Muscle layer of duodenum (tissue), 2 donors: ENCODE measurements around the gene EXOC4.

Source experiments
- H3K27ac ChIP-seq: one replicate; pipeline ENCODE4 v1.7.0; 2013; ENCODE audit warnings: mild to moderate bottlenecking, low read length
- H3K27me3 ChIP-seq: one replicate; pipeline ENCODE4 v1.7.0; 2013; ENCODE audit warnings: low read depth, mild to moderate bottlenecking, control low read depth, low read length
- H3K36me3 ChIP-seq, 2 donors: one replicate each; pipeline ENCODE4 v1.7.0; 2013; ENCODE audit warnings: low read length in 2 of 2, control low read depth in 1 of 2, mild to moderate bottlenecking in 1 of 2; ENCODE audit not compliant: insufficient read depth in 2 of 2, control insufficient read depth in 1 of 2
- H3K4me1 ChIP-seq, 2 donors: one replicate each; pipeline ENCODE4 v1.7.0; 2013; ENCODE audit warnings: low read length in 2 of 2, mild to moderate bottlenecking in 2 of 2, control low read depth in 1 of 2, moderate library complexity in 1 of 2; ENCODE audit not compliant: insufficient read depth in 2 of 2, control insufficient read depth in 1 of 2
- H3K4me3 ChIP-seq, 2 donors: one replicate each; pipeline ENCODE4 v1.7.0; 2013; ENCODE audit warnings: low read length in 2 of 2, low read depth in 1 of 2, mild to moderate bottlenecking in 1 of 2
- H3K9me3 ChIP-seq, 2 donors: one replicate each; pipeline ENCODE4 v1.7.0; 2013; ENCODE audit warnings: low read length in 2 of 2, control low read depth in 1 of 2, mild to moderate bottlenecking in 1 of 2; ENCODE audit not compliant: control insufficient read depth in 1 of 2
- donor health status: healthy.

Gene EXOC4

GRCh38 chr7:133650069-133650468 lies 397.2 kb downstream of the EXOC4 start:
- H3K4me3 ChIP-seq, result no peak overlapping the region
- H3K9me3 ChIP-seq, result no peaks in the 10 kb centered on the region
- H3K4me1 ChIP-seq, result peaks cover 0 to 11% of the 10 kb centered on the region in 2 donors
- H3K27ac ChIP-seq, result no peak overlapping the region
- H3K27me3 ChIP-seq, result no peaks in the 10 kb centered on the region
- H3K36me3 ChIP-seq, result no peaks in the 10 kb centered on the region

GRCh38 chr7:133650487-133651300 lies 397.8 kb downstream of the EXOC4 start:
- Histone ChIP-seq H3K4me3 (no peak overlapping the region), H3K4me1 (peaks cover 0 to 11% of the 10 kb centered on the region in 2 donors), H3K27me3 (no peaks in the 10 kb centered on the region), H3K9me3 (no peaks in the 10 kb centered on the region), H3K36me3 (no peaks in the 10 kb centered on the region), H3K27ac (no peak overlapping the region)

DNA sequence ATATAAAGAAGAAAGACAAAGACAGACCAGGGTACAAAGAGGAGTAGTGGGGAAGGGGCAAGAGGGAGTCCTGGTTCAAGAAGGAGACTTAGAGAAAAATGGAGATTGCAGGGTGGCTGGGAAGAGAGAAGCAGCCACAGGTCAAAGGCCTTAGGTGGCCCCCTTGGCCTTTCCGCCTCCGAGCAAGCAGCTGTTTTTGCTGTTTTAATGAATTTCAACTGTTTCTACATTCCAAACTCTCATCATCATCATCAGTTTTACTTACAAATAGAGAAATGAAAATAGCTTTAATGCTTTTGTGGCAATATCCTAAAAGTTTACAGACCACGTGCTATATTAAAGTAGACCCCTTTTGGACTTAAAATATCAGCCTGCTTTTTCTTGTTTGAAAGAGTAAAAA lies 399.7 kb downstream of the EXOC4 start:
- no peaks in the 10 kb centered on the region for H3K27me3 ChIP-seq
- no peak overlapping the region for H3K27ac ChIP-seq
- peaks cover 0 to 3% of the 10 kb centered on the region in 2 donors for H3K4me1 ChIP-seq
- H3K9me3 ChIP-seq, result no peaks in the 10 kb centered on the region
- no peak overlapping the region for H3K4me3 ChIP-seq
- no peaks in the 10 kb centered on the region for H3K36me3 ChIP-seq

GRCh38 chr7:133654547-133654946 lies 401.7 kb downstream of the EXOC4 start:
- Histone ChIP-seq H3K27me3 (no peaks in the 10 kb centered on the region), H3K4me3 (no peak overlapping the region), H3K9me3 (no peaks in the 10 kb centered on the region), H3K36me3 (no peaks in the 10 kb centered on the region), H3K27ac (no peak overlapping the region), H3K4me1 (no peaks in the 10 kb centered on the region)

DNA sequence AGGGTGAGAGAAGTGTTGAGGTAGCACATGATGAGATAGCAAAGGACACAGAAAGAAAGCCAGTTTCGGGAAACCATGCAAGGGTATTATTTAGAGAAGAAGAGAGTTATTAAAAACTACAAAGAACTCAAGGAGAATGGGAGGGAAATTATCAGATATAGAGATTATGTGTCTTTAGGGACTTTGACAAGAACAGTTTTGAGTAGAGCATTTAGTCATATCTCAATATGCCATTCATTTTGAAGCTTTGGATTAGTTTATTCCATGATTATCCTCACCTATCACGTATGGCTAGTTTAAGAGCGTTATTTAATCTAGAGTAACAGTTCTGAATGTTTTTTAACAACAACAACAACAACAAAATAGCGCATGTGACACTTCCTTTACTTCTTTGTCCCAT lies 409.4 kb downstream of the EXOC4 start:
- Histone ChIP-seq H3K4me3 (no peak overlapping the region), H3K4me1 (peaks cover 0 to 3% of the 10 kb centered on the region in 2 donors), H3K36me3 (no peaks in the 10 kb centered on the region), H3K9me3 (no peaks in the 10 kb centered on the region), H3K27ac (no peak overlapping the region), H3K27me3 (no peaks in the 10 kb centered on the region)

GRCh38 chr7:133662830-133663229 lies 410.0 kb downstream of the EXOC4 start:
- H3K4me3 ChIP-seq, result no peak overlapping the region
- no peaks in the 10 kb centered on the region for H3K36me3 ChIP-seq
- H3K4me1 ChIP-seq, result peaks cover 0 to 6% of the 10 kb centered on the region in 2 donors
- no peak overlapping the region for H3K27ac ChIP-seq
- no peaks in the 10 kb centered on the region for H3K27me3 ChIP-seq
- H3K9me3 ChIP-seq, result no peaks in the 10 kb centered on the region

- H3K27me3 ChIP-seq, result no peaks in the 10 kb centered on the region
- H3K27ac ChIP-seq, result no peak overlapping the region
- no peaks in the 10 kb centered on the region for H3K9me3 ChIP-seq
- no peaks in the 10 kb centered on the region for H3K36me3 ChIP-seq
- H3K4me3 ChIP-seq, result no peak overlapping the region
- peaks cover 0 to 6% of the 10 kb centered on the region in 2 donors for H3K4me1 ChIP-seq
These were observed 411.6 kb downstream of the EXOC4 start for GRCh38 chr7:133664528-133664927.

- Histone ChIP-seq H3K4me1 (peaks cover 0 to 6% of the 10 kb centered on the region in 2 donors), H3K9me3 (no peaks in the 10 kb centered on the region), H3K36me3 (no peaks in the 10 kb centered on the region), H3K27me3 (no peaks in the 10 kb centered on the region), H3K27ac (no peak overlapping the region), H3K4me3 (no peak overlapping the region)
These were observed 415.6 kb downstream of the EXOC4 start for GRCh38 chr7:133668296-133669060.

DNA sequence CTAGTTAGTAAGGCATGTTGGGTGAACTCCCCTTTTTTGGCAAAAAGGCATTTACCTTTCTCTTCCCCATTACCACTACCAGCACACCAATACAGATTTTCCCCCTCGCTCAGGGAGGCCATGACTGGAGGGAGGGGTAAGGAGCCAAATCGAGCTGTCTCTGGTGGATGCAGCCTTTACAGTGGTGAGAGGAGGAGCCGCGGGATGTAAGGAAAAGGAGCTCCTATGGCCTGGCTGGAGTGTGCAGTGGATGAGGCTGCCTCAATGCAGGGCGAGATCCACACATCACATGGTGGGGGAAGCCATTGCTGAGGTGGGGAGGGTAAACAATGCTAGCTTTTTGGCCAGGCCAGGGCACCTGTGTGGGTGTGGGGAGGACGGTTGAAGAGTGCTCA lies 416.2 kb downstream of the EXOC4 start:
- Histone ChIP-seq H3K4me1 (peaks cover 0 to 6% of the 10 kb centered on the region in 2 donors), H3K36me3 (no peaks in the 10 kb centered on the region), H3K4me3 (no peak overlapping the region), H3K27me3 (no peaks in the 10 kb centered on the region), H3K9me3 (no peaks in the 10 kb centered on the region), H3K27ac (no peak overlapping the region)

GRCh38 chr7:133670250-133670649 lies 417.4 kb downstream of the EXOC4 start:
- Histone ChIP-seq H3K9me3 (no peaks in the 10 kb centered on the region), H3K4me1 (peaks cover 0 to 6% of the 10 kb centered on the region in 2 donors), H3K27ac (no peak overlapping the region), H3K27me3 (no peaks in the 10 kb centered on the region), H3K36me3 (no peaks in the 10 kb centered on the region), H3K4me3 (no peak overlapping the region)

DNA sequence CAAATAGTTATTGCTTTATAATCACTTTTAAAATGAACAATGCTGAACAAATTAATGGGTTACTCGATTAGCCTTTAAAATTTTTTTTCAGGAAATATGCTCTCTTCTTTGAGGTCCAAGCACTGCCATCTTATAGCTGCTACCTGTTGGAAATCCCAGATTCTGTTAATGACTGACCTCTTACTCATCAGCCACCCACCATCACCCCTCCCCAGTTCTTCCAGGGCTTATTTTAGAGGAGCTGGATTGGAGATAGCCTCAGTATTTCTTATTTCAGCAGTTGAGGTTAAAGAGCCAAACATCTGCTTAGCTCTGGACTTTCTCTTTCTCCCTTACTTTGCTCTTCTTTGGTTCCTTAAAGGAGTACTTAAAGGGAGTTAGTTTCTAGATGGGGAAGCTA lies 420.0 kb downstream of the EXOC4 start:
- Histone ChIP-seq H3K4me1 (no peaks in the 10 kb centered on the region), H3K27ac (no peak overlapping the region), H3K27me3 (no peaks in the 10 kb centered on the region), H3K36me3 (no peaks in the 10 kb centered on the region), H3K4me3 (no peak overlapping the region), H3K9me3 (no peaks in the 10 kb centered on the region)
